Nephron (organoid): ENCODE measurements around the gene ERBB3.
A peak's percentile ranks its signal among the peaks of the same experiment; 100 is the strongest.
"Not testable (repeated sequence)": the region's sequence is repeated elsewhere in the genome, so short reads cannot be mapped to it uniquely, and the experiment has no call there.

Source experiments
- H3K27ac Mint-ChIP-seq, 3 experiments: 2 replicates each; pipeline ENCODE4 v1.8.0; 2020; ENCODE audit warnings: mixed read lengths in 3 of 3, mild to moderate bottlenecking in 2 of 3, moderate library complexity in 1 of 3
- H3K27me3 Mint-ChIP-seq: 2 replicates; pipeline ENCODE4 v1.8.0; 2021; ENCODE audit warnings: low read depth, mild to moderate bottlenecking, moderate library complexity, mixed read lengths
- H3K36me3 Mint-ChIP-seq: 2 replicates; pipeline ENCODE4 v1.8.0; 2020; ENCODE audit warnings: low read depth, mixed read lengths
- H3K4me1 Mint-ChIP-seq: 2 replicates; pipeline ENCODE4 v1.8.0; 2020; ENCODE audit warnings: mixed read lengths
- H3K4me3 Mint-ChIP-seq, 3 experiments: 2 replicates each; pipeline ENCODE4 v1.8.0; 2020; ENCODE audit warnings: mild to moderate bottlenecking in 3 of 3, mixed read lengths in 3 of 3, moderate library complexity in 2 of 3
- H3K9me3 Mint-ChIP-seq: 2 replicates; pipeline ENCODE4 v1.8.0; 2020; ENCODE audit warnings: mixed read lengths
- TF ChIP-seq, protein P1 (sequence below), 3 experiments: fragments of 200-600 bp; sonication (generic); IDR thresholded peaks; one replicate each; pipeline ENCODE4 v1.5.0; 2021; ENCODE audit warnings: antibody characterized with exemption in 3 of 3; ENCODE audit not compliant: unreplicated experiment in 3 of 3

The ERBB3 gene

GRCh38 chr12:56114084-56114483, 34.1 kb downstream of the ERBB3 start:
- no peaks in the 10 kb centered on the region for H3K27me3 Mint-ChIP-seq
- H3K36me3 Mint-ChIP-seq: peaks cover 61% of the 10 kb centered on the region
- H3K9me3 Mint-ChIP-seq: no peaks in the 10 kb centered on the region
- peaks cover 8% of the 10 kb centered on the region for H3K4me1 Mint-ChIP-seq
- peak overlapping the region; percentile 22 to 54 (median 44) for H3K27ac Mint-ChIP-seq
- peak overlapping the region; percentile 52 to 77 (median 71) for H3K4me3 Mint-ChIP-seq
- TF ChIP-seq, protein P1, sequence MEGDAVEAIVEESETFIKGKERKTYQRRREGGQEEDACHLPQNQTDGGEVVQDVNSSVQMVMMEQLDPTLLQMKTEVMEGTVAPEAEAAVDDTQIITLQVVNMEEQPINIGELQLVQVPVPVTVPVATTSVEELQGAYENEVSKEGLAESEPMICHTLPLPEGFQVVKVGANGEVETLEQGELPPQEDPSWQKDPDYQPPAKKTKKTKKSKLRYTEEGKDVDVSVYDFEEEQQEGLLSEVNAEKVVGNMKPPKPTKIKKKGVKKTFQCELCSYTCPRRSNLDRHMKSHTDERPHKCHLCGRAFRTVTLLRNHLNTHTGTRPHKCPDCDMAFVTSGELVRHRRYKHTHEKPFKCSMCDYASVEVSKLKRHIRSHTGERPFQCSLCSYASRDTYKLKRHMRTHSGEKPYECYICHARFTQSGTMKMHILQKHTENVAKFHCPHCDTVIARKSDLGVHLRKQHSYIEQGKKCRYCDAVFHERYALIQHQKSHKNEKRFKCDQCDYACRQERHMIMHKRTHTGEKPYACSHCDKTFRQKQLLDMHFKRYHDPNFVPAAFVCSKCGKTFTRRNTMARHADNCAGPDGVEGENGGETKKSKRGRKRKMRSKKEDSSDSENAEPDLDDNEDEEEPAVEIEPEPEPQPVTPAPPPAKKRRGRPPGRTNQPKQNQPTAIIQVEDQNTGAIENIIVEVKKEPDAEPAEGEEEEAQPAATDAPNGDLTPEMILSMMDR (IDR thresholded peaks at IDR 0.05; ENCODE audit: unreplicated experiment in 3 of 3): no peak

DNA sequence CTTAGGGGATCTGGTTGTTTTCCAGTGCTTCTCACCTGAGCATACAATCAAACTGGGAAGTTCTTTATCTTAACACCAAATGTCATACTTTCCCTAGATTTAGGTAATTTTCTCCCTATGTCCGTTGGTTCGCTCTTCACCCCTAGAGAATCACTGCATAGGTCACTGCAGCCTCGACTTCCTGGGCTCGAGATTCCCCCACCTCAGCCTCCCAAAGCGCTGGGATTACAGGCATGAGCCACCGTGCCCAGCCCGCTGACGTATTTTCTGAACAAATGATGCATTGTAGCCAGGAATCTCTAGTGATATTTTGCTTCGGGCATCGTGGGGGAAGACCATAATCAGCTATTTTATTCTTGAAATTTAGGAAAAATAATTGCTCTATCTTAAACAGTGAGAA, 35.4 kb downstream of the ERBB3 start:
- peak overlapping the region; percentile 95 to 98 (median 97) for H3K27ac Mint-ChIP-seq
- H3K27me3 Mint-ChIP-seq: no peaks in the 10 kb centered on the region
- H3K9me3 Mint-ChIP-seq: no peaks in the 10 kb centered on the region
- TF ChIP-seq, protein P1 (IDR thresholded peaks at IDR 0.05; ENCODE audit: unreplicated experiment in 3 of 3): no peak
- H3K36me3 Mint-ChIP-seq: peaks cover 50% of the 10 kb centered on the region
- H3K4me3 Mint-ChIP-seq: peak overlapping the region; percentile 88 to 100 (median 95)
- H3K4me1 Mint-ChIP-seq: peaks cover 21% of the 10 kb centered on the region

GRCh38 chr12:56116267-56117081, 36.5 kb downstream of the ERBB3 start, which contains the start of gene RPL41:
TSS of gene RPL41 (plus strand) at chr12:56116633.
- Mint-ChIP-seq H3K4me3 (peak within 1 kb of the TSS; percentile 88 to 100 (median 95)), H3K36me3 (peaks cover 45% of the 10 kb centered on the region), H3K27me3 (no peaks in the 10 kb centered on the region), H3K9me3 (no peaks in the 10 kb centered on the region), H3K4me1 (peaks cover 27% of the 10 kb centered on the region), H3K27ac (peak within 1 kb of the TSS; percentile 95 to 98 (median 97))
- TF ChIP-seq, protein P1 (IDR thresholded peaks at IDR 0.05; ENCODE audit: unreplicated experiment in 3 of 3): no peak

- H3K27me3 Mint-ChIP-seq, H3K9me3 Mint-ChIP-seq: not testable (repeated sequence)
- Mint-ChIP-seq H3K36me3 (peaks cover 40% of the 10 kb centered on the region), H3K4me3 (peak overlapping the region; percentile 88 to 100 (median 95)), H3K4me1 (peaks cover 32% of the 10 kb centered on the region), H3K27ac (peak overlapping the region; percentile 95 to 99 (median 97))
These were observed 37.2 kb downstream of the ERBB3 start for GRCh38 chr12:56117082-56117706.

GRCh38 chr12:56117778-56118687, 38.1 kb downstream of the ERBB3 start, which contains the start of gene ZC3H10:
TSS of gene ZC3H10 (plus strand) at chr12:56118266. CDS start at chr12:56120563, 2,297 bp downstream.
- peaks cover 39% of the 10 kb centered on the region for H3K4me1 Mint-ChIP-seq
- H3K36me3 Mint-ChIP-seq: peaks cover 31% of the 10 kb centered on the region
- H3K4me3 Mint-ChIP-seq: peak within 1 kb of the TSS; percentile 88 to 100 (median 95)
- TF ChIP-seq, protein P1 (IDR thresholded peaks at IDR 0.05; ENCODE audit: unreplicated experiment in 3 of 3): peak; percentile 37 to 55 (median 47)
- no peaks in the 10 kb centered on the region for H3K9me3 Mint-ChIP-seq
- H3K27ac Mint-ChIP-seq: peak within 1 kb of the TSS; percentile 95 to 99 (median 97)
- H3K27me3 Mint-ChIP-seq: no peaks in the 10 kb centered on the region
